Measurements from ENCODE around the gene GRAMD4. TPM values are rescaled to one million over a fixed set of nuclear protein-coding genes. Genes with fewer than 3 reads are reported as not detected.

The GRAMD4 gene
- total and polyA plus RNA-seq, 7 donors = 11.3 to 39.3 (median 17.8) TPM

- WGBS, 3 donors = 76 to 83% (median 77%) methylated on average over 17 of the region's 17 CpGs
- H3K9me3 ChIP-seq = no peaks in the 10 kb centered on the region
- ATAC-seq = no peak
- H3K27ac ChIP-seq = no peak overlapping the region
- no peaks in the 10 kb centered on the region for H3K27me3 ChIP-seq (ENCODE audit: insufficient read depth in 3 of 3, low read length in 2 of 3)
- peaks cover 10 to 99% of the 10 kb centered on the region in 2 donors for H3K36me3 ChIP-seq (ENCODE audit: insufficient read depth in 1 of 2, low read depth in 1 of 2)
- intact Hi-C loops (cut with DNase I) = no loop called here
- DNase-seq = no peak
- H3K4me3 ChIP-seq = no peak overlapping the region
- TF ChIP-seq CTCF (IDR thresholded peaks at IDR 0.05) = no peak
- no peaks in the 10 kb centered on the region for H3K4me1 ChIP-seq
Observed at GRCh38 chr22:46693634-46694415, 73.6 kb downstream of the GRAMD4 start.

- intact Hi-C loops (cut with DNase I) = no loop called here
- WGBS, 3 donors = 87 to 97% (median 92%) methylated on average over 15 of the region's 15 CpGs
- DNase-seq = no peak
Observed at GRCh38 chr22:46694416-46695170, 74.4 kb downstream of the GRAMD4 start.

GRCh38 chr22:46695346-46696228 lies 75.4 kb downstream of the GRAMD4 start:
- peak in 1 of 2 donors; percentile 47 for DNase-seq
- intact Hi-C loops (cut with DNase I) = no loop called here
- no peak overlapping the region for H3K27ac ChIP-seq
- no peaks in the 10 kb centered on the region for H3K9me3 ChIP-seq
- TF ChIP-seq CTCF (IDR thresholded peaks at IDR 0.05) = no peak
- H3K36me3 ChIP-seq (ENCODE audit: insufficient read depth in 1 of 2, low read depth in 1 of 2) = peaks cover 10 to 99% of the 10 kb centered on the region in 2 donors
- WGBS, 3 donors = 78 to 82% (median 81%) methylated on average over 23 to 25 of the region's 25 CpGs
- ATAC-seq = peak in 3 of 4 donors; percentile 17 to 28 (median 23)
- H3K27me3 ChIP-seq (ENCODE audit: insufficient read depth in 3 of 3, low read length in 2 of 3) = no peaks in the 10 kb centered on the region
- no peaks in the 10 kb centered on the region for H3K4me1 ChIP-seq
- no peak overlapping the region for H3K4me3 ChIP-seq

More at GRCh38 chr22:46694416-46695170, 74.4 kb downstream of the GRAMD4 start:
- H3K4me1 ChIP-seq = no peaks in the 10 kb centered on the region
- no peaks in the 10 kb centered on the region for H3K27me3 ChIP-seq (ENCODE audit: insufficient read depth in 3 of 3, low read length in 2 of 3)
- no peak overlapping the region for H3K27ac ChIP-seq
- peaks cover 10 to 99% of the 10 kb centered on the region in 2 donors for H3K36me3 ChIP-seq (ENCODE audit: insufficient read depth in 1 of 2, low read depth in 1 of 2)
- ATAC-seq = no peak
- H3K4me3 ChIP-seq = no peak overlapping the region
- no peak for TF ChIP-seq CTCF (IDR thresholded peaks at IDR 0.05)
- H3K9me3 ChIP-seq = no peaks in the 10 kb centered on the region

GRCh38 chr22:46696229-46696518 lies 76.0 kb downstream of the GRAMD4 start:
- DNase-seq (peak in 1 of 2 donors; percentile 49), ATAC-seq (no peak)
- Histone ChIP-seq H3K27ac (no peak overlapping the region), H3K9me3 (no peaks in the 10 kb centered on the region), H3K4me1 (no peaks in the 10 kb centered on the region), H3K4me3 (no peak overlapping the region), H3K27me3 (ENCODE audit: insufficient read depth in 3 of 3, low read length in 2 of 3) (no peaks in the 10 kb centered on the region), H3K36me3 (ENCODE audit: insufficient read depth in 1 of 2, low read depth in 1 of 2) (peaks cover 12 to 99% of the 10 kb centered on the region in 2 donors)
- TF ChIP-seq CTCF (IDR thresholded peaks at IDR 0.05) = no peak
- intact Hi-C loops (cut with DNase I) = no loop called here
- 70 to 85% (median 80%) methylated on average over 8 to 11 of the region's 11 CpGs for WGBS, 3 donors
